ENCODE measurements around the gene OXTR.
"Not testable (repeated sequence)": the region's sequence is repeated elsewhere in the genome, so short reads cannot be mapped to it uniquely, and the experiment has no call there.

Gene OXTR

GRCh38 chr3:8724108-8724752, 45.2 kb downstream of the OXTR start:
- H3K4me3 ChIP-seq (ENCODE audit: low read depth, low read length), result no peak overlapping the region
- TF ChIP-seq CTCF (IDR thresholded peaks at IDR 0.05; ENCODE audit: low read depth, low read length), result no peak
- in situ Hi-C loops (cut with HindIII; ENCODE audit: low sequenced_read_pairs), result no loop called here
- no peak for DNase-seq (ENCODE audit: low read depth, low spot score)

GRCh38 chr3:8723612-8724011, 45.8 kb downstream of the OXTR start:
- in situ Hi-C loops (cut with HindIII; ENCODE audit: low sequenced_read_pairs), result no loop called here
- no peak for DNase-seq (ENCODE audit: low read depth, low spot score)
- TF ChIP-seq CTCF (IDR thresholded peaks at IDR 0.05; ENCODE audit: low read depth, low read length), result no peak
- no peak overlapping the region for H3K4me3 ChIP-seq (ENCODE audit: low read depth, low read length)

- TF ChIP-seq CTCF (IDR thresholded peaks at IDR 0.05; ENCODE audit: low read depth, low read length), result no peak
- DNase-seq (ENCODE audit: low read depth, low spot score), result no peak
- in situ Hi-C loops (cut with HindIII; ENCODE audit: low sequenced_read_pairs), result no loop called here
- no peak overlapping the region for H3K4me3 ChIP-seq (ENCODE audit: low read depth, low read length)
These were observed 46.6 kb downstream of the OXTR start for GRCh38 chr3:8722808-8723207.

GRCh38 chr3:8715757-8716156, 53.7 kb downstream of the OXTR start:
- H3K4me3 ChIP-seq (ENCODE audit: low read depth, low read length); in situ Hi-C loops (cut with HindIII; ENCODE audit: low sequenced_read_pairs); DNase-seq (ENCODE audit: low read depth, low spot score): not testable (repeated sequence)

GRCh38 chr3:8713901-8714759, 55.3 kb downstream of the OXTR start:
- no peak for DNase-seq (ENCODE audit: low read depth, low spot score)
- in situ Hi-C loops (cut with HindIII; ENCODE audit: low sequenced_read_pairs), result no loop called here
- no peak overlapping the region for H3K4me3 ChIP-seq (ENCODE audit: low read depth, low read length)
- peak; percentile 54 for TF ChIP-seq CTCF (IDR thresholded peaks at IDR 0.05; ENCODE audit: low read depth, low read length)

GRCh38 chr3:8712908-8713255, 56.5 kb downstream of the OXTR start:
- no peak for DNase-seq (ENCODE audit: low read depth, low spot score)
- in situ Hi-C loops (cut with HindIII; ENCODE audit: low sequenced_read_pairs), result no loop called here
- H3K4me3 ChIP-seq (ENCODE audit: low read depth, low read length), result no peak overlapping the region
- TF ChIP-seq CTCF (IDR thresholded peaks at IDR 0.05; ENCODE audit: low read depth, low read length), result no peak
